Immature natural killer cell (primary cell): ENCODE measurements around the gene GNAS-AS1. TPM values are rescaled to one million over a fixed set of nuclear protein-coding genes. Genes with fewer than 3 reads are reported as not detected.

Source experiments
- DNase-seq, 3 donors: peaks; one replicate each; pipeline ENCODE4 v3.0.0; 2022; ENCODE audit warnings: mixed read lengths in 1 of 3
- H3K27ac Mint-ChIP-seq, 6 donors: one replicate each; pipeline ENCODE4 v1.8.0; 2020; ENCODE audit warnings: mixed read lengths in 6 of 6, mild to moderate bottlenecking in 5 of 6, inconsistent platforms in 4 of 6, moderate library complexity in 3 of 6
- H3K27me3 Mint-ChIP-seq, 3 donors: one replicate each; pipeline ENCODE4 v1.8.0; 2020 to 2021; ENCODE audit warnings: low read depth in 3 of 3, mild to moderate bottlenecking in 3 of 3, mixed read lengths in 3 of 3, moderate library complexity in 3 of 3, inconsistent platforms in 1 of 3
- H3K36me3 Mint-ChIP-seq, 3 donors: one replicate each; pipeline ENCODE4 v1.8.0; 2020; ENCODE audit warnings: mixed read lengths in 3 of 3, inconsistent platforms in 2 of 3, mild to moderate bottlenecking in 2 of 3
- H3K4me1 Mint-ChIP-seq, 2 donors: one replicate each; pipeline ENCODE4 v1.8.0; 2020; ENCODE audit warnings: inconsistent platforms in 2 of 2, mild to moderate bottlenecking in 2 of 2, mixed read lengths in 2 of 2, moderate library complexity in 1 of 2
- H3K4me3 Mint-ChIP-seq, 5 donors: one replicate each; pipeline ENCODE4 v1.8.0; 2020; ENCODE audit warnings: mild to moderate bottlenecking in 5 of 5, mixed read lengths in 5 of 5, inconsistent platforms in 3 of 5, moderate library complexity in 3 of 5
- H3K9me3 Mint-ChIP-seq, 6 donors: one replicate each; pipeline ENCODE4 v1.8.0; 2020; ENCODE audit warnings: mild to moderate bottlenecking in 6 of 6, mixed read lengths in 6 of 6, inconsistent platforms in 4 of 6, moderate library complexity in 3 of 6
- polyA plus RNA-seq, 3 donors: library from polyadenylated mRNA; unstranded; fragments of 300-500 nt; fragmentation: Illumina TruSeq; gene quantifications; one replicate each; pipeline ENCODE4 v1.2.3, GENCODE V29; 2021

The GNAS-AS1 gene
- polyA plus RNA-seq, 3 donors from 2014 or later = not detected

DNA sequence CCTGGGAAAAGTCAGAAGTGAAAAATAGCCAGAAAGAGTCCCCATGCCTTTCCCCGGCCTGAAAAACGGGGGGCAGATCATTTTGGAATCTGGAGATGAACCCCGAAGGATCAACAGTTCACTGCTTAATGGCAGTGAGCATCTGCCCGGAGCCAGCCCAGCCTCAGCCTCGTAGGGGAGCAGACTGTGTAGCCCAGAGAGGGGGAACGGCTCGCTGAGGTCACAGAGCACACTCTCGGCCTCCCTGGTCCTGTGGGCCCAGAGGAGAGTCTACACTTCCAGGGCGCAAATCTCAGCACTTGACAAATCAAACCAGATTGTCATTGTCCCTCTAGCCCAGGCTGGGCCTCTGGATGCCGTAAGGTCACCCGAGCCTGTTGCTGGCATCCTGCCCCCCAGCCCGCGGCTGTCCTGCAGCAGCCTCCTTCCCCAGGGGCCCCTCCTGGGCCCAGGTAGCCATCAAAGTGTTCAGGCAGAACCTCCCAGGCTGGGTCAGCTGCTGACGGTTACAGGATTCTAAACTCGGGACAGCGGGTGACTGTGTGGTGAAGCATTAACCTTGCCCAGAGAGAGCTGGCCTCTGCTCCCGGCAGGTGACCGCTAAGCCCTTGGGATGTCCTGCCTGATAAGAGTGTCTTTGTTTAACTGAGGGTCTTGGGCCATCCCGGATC lies 56.1 kb downstream of the GNAS-AS1 start:
- H3K36me3 Mint-ChIP-seq = no peaks in the 10 kb centered on the region
- H3K4me1 Mint-ChIP-seq = no peaks in the 10 kb centered on the region
- no peak overlapping the region for H3K4me3 Mint-ChIP-seq
- DNase-seq = no peak
- H3K27ac Mint-ChIP-seq = no peak overlapping the region
- H3K9me3 Mint-ChIP-seq = no peaks in the 10 kb centered on the region
- peaks cover 1 to 8% (median 5%) of the 10 kb centered on the region in 3 donors for H3K27me3 Mint-ChIP-seq

DNA sequence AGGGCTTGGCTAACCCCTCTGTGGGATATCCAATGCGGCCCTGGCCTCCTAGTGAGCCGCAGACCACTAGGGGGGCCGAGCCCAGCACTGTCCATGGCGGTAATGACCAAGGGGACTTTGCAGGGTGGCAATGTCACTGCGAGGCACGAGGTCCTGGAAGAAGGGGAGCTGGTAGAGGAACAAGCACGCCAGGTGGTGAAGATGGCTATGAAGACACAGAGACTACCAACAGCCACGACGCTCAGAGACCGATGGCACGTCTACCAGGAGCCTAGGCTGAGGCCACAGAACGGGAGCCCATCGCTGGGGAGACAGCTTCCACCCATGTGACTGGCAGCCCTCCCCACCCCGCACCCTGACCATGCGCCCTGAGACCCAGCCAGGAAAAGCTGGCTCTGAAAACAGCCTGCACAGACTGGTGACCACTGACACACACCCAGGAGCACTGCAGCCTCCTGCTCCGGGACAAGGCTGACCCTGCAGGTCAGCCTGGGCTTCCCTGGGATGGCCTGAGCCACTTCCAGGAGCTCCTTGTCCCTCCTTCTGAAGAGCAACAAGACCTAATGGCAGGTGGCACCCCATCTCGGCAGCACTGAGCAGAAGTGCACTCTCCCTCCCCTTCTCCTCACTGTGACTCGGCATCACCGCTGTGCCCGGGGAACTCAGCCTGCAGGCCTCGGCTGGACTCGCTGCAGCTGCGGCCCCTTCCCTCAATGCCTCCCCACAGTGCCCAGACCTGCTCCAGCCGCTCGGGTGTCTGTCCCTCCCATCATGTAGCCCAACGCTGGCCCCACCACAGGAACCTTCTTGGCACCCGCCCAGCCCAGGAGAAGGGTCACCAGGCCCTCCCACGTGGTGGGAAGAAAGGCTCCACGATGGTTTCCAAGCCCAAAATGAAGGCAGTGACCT lies 56.9 kb downstream of the GNAS-AS1 start:
- Mint-ChIP-seq H3K27ac (no peak overlapping the region), H3K27me3 (peaks cover 0 to 5% (median 5%) of the 10 kb centered on the region in 3 donors), H3K36me3 (no peaks in the 10 kb centered on the region), H3K9me3 (no peaks in the 10 kb centered on the region), H3K4me1 (no peaks in the 10 kb centered on the region), H3K4me3 (no peak overlapping the region)
- DNase-seq = no peak

DNA sequence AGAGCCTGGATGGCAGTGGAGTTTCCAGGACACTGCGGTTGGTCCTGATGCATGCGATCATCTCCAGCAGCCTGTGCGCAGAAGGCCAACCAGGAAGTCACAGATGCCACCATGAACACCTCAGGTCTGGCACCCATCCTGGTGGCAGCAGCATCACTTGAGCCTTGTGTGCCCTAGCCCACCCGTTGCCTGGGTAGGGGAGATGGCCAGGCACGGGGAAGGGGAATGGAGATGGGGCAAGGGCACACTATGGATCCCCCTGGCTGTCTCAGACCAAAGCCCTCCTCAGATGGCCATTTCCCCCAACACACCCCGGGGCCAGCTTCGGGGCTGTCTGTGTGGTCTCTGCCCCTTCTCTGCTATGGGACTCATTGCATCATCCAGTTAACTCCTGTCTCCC lies 58.3 kb downstream of the GNAS-AS1 start:
- Mint-ChIP-seq H3K4me3 (no peak overlapping the region), H3K36me3 (no peaks in the 10 kb centered on the region), H3K4me1 (no peaks in the 10 kb centered on the region), H3K27ac (no peak overlapping the region), H3K27me3 (peaks cover 0 to 10% (median 0%) of the 10 kb centered on the region in 3 donors), H3K9me3 (no peaks in the 10 kb centered on the region)
- DNase-seq = no peak

DNA sequence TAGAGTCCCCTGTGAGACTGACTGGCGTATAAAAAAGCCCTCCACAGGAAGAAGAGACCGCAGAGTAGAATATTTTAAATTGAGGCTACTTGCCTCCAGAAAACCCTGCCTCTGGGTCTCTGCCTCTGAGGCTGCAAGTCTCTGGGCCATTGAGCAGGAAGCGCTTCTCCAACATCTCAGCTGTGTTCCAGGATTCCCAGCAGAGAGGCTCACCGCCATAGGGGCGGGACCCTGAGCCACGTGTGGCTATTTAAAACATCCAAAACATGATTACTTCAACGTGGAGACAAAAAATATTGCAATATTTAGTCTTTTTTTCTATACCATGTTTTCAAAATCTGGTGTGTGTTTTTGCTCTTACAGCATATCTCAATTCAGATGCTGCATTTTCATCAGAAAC lies 59.4 kb downstream of the GNAS-AS1 start:
- no peaks in the 10 kb centered on the region for H3K36me3 Mint-ChIP-seq
- H3K4me1 Mint-ChIP-seq = no peaks in the 10 kb centered on the region
- no peak overlapping the region for H3K27ac Mint-ChIP-seq
- H3K27me3 Mint-ChIP-seq = peaks cover 0 to 10% (median 0%) of the 10 kb centered on the region in 3 donors
- no peak for DNase-seq
- H3K9me3 Mint-ChIP-seq = no peaks in the 10 kb centered on the region
- H3K4me3 Mint-ChIP-seq = no peak overlapping the region

DNA sequence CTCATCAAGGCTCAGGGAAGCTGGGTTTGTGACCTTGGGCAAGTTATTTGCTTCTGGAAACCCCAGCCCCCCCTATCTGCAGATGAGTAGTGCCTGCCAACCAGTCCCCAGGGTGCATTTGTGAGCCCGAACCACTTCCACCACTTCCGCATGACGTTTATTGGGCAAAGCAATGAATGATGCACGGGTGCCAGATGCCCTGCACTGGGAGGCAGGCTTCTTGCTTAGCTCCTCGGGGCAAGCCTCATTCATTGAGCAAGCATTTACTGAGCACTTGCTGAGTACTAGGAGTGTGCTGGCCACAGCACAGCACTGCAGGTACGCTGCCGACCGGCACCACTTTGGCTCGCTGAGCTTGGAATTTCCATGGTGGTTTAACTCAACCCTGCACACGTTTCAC lies 60.2 kb downstream of the GNAS-AS1 start:
- peaks cover 0 to 7% (median 0%) of the 10 kb centered on the region in 3 donors for H3K27me3 Mint-ChIP-seq
- H3K9me3 Mint-ChIP-seq = no peaks in the 10 kb centered on the region
- no peak for DNase-seq
- no peak overlapping the region for H3K27ac Mint-ChIP-seq
- no peaks in the 10 kb centered on the region for H3K36me3 Mint-ChIP-seq
- no peak overlapping the region for H3K4me3 Mint-ChIP-seq
- no peaks in the 10 kb centered on the region for H3K4me1 Mint-ChIP-seq

DNA sequence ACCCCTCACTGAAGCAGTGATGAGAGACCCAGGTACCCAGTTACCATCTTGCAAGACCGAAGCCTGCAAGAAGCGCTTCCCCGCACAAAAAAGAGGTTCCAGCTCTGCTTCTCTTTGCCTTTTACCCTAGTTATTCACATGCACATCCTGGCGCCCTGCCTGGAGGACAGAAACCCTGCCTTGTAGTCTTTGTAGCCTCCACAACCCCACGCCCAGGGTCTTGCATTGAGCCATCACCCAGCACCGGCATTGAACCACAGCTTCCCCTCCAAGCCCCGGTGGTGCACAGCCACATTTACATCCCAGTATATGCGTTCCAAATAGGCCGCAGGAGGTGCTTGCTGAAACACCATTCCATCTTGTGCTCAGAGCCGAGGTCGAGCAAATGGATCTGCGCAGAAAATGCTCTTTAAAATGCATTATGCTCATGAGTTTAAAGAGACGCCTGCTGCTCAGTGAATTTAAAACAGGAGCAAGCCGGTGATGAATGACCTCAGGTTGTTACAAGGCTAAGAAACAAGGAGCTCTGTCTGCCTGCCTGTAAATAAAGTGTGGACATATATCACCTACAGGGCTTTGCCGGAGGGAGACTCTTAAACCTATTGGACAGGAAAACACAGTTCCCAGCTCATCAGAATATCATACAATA lies 61.7 kb downstream of the GNAS-AS1 start:
- Mint-ChIP-seq H3K4me1 (no peaks in the 10 kb centered on the region), H3K36me3 (no peaks in the 10 kb centered on the region), H3K9me3 (no peaks in the 10 kb centered on the region), H3K27me3 (peaks cover 0 to 7% (median 0%) of the 10 kb centered on the region in 3 donors), H3K27ac (no peak overlapping the region), H3K4me3 (no peak overlapping the region)
- DNase-seq = no peak

DNA sequence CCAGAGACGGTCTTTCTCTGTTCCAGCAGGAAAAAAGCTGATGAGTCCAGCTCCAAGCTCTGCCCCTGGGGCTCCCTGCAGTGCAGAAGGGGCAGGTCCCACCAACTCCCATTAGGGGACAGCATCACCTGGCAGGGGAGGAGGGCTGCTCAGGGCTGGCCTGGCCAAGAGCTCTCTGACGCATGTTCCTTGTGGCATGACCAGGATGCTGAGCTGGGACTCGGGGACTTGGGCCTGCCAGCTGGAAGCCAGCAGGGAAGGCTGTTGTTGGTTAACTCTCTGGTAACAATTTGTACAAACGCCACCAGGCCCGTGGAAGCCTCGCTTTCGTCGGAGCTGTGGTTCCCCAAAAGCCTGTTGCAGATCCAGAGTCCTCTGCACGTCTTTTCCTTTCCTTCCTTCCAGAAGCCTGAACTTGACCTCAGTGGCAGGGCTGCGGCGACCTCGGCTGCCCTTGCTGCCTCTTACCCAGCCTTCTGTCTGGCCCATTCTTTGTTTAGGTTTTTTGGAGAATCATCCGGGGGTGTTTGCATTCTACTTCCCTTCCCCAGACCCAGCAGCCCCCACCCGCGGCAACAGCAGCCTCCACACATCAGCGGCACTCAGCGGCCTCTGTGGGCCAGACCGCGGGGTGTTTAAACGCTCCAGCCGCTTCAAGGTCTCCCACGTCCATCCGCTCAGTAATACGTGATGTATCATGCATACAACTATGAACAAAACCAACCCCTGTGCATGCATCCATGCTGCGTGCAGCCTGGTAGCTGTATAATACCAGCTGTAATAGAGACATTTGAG lies 63.3 kb downstream of the GNAS-AS1 start:
- Mint-ChIP-seq H3K4me1 (no peaks in the 10 kb centered on the region), H3K27ac (no peak overlapping the region), H3K9me3 (no peaks in the 10 kb centered on the region), H3K4me3 (no peak overlapping the region), H3K36me3 (no peaks in the 10 kb centered on the region), H3K27me3 (peaks cover 2 to 9% (median 2%) of the 10 kb centered on the region in 3 donors)
- DNase-seq = no peak

DNA sequence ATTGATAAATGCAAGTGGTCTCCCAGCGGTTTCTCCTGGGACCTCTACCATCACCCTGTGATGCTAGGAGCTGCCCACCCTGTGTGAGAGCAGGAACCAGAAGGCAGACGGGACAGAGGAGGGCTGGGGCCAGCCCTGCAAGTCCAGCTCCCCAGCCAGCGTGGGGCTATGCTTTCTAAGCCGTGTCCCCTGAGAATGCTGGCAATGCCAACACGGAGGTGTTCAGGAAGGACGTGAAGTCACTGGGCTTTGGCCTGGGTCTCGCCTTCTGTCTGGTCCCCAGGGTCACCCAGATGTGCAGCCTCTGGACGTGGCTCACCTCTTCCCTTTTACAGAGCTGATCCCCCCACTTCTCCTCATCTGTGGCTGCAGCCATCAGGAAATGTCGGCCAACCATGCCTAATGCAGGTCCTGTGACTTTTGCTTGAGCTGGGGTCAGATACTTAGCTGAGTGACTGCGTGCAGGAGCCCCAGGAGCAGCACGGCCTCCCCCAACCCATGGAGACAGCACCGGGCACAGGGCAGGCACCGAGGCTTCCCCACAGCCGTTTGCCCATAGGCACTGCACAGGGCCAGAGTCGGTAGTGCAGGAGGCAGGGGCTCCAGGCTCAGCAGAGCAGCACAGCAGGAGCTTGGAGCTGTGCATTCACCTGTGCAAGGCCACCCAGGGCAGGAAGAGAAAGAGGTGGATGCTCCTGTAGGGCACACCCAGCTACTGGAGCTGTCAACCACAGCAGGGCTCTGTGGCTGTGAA lies 66.2 kb downstream of the GNAS-AS1 start:
- Mint-ChIP-seq H3K27ac (no peak overlapping the region), H3K27me3 (peaks cover 6 to 9% (median 7%) of the 10 kb centered on the region in 3 donors), H3K4me1 (no peaks in the 10 kb centered on the region)

DNA sequence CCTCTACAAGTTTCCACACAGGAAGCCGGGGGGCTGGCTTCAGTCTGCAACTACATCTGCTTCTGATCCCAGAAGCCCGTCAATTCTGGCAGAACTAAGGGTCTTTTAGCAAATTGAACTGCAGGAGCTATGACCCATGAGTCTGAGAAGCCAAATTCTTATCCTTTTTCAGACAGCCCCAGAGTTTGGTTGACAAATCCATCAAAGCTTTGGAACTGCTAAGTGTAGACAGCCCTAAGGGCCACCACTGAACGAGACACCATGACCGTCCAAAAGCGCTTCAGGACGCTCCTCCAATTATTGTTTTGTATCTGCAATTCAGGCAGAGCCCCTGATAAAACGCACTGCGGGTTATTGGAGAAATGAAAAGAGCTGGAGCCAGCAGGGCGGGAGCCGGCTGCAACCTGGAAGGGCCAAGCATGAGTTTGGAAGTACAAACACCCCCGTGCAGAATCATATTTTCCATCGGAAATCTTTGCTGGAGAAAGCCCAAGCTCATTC lies 67.1 kb downstream of the GNAS-AS1 start:
- H3K9me3 Mint-ChIP-seq = no peaks in the 10 kb centered on the region
- no peaks in the 10 kb centered on the region for H3K4me1 Mint-ChIP-seq
- no peak overlapping the region for H3K27ac Mint-ChIP-seq
- no peak for DNase-seq
- no peak overlapping the region for H3K4me3 Mint-ChIP-seq
- H3K36me3 Mint-ChIP-seq = no peaks in the 10 kb centered on the region
- peaks cover 6 to 9% (median 7%) of the 10 kb centered on the region in 3 donors for H3K27me3 Mint-ChIP-seq

More for the DNA sequence above, 66.2 kb downstream of the GNAS-AS1 start:
- no peaks in the 10 kb centered on the region for H3K9me3 Mint-ChIP-seq
- no peak overlapping the region for H3K4me3 Mint-ChIP-seq
- H3K36me3 Mint-ChIP-seq = no peaks in the 10 kb centered on the region
- no peak for DNase-seq

DNA sequence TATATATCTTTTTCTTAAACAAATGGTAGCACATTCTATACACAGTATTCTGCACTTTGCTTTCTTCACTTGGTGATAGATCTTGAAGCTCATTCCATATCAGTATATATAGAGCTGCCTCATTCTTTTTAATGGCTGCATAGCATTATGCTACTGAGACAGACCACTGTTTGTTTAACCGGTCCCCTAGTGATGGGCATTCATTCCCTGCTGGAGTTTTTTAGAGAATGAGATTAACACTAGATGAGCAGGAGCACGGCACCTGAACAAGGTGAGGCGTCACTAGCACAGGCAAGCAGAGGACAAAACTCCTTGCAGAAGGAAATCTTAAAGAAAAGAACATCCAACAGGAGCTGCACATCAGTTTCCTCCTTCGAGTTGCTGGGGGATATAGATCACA lies 69.6 kb downstream of the GNAS-AS1 start:
- no peak for DNase-seq
- Mint-ChIP-seq H3K27ac (no peak overlapping the region), H3K4me3 (no peak overlapping the region), H3K36me3 (no peaks in the 10 kb centered on the region), H3K4me1 (no peaks in the 10 kb centered on the region), H3K9me3 (peaks cover 0 to 1% (median 0%) of the 10 kb centered on the region in 6 donors), H3K27me3 (peaks cover 2 to 10% (median 8%) of the 10 kb centered on the region in 3 donors)

DNA sequence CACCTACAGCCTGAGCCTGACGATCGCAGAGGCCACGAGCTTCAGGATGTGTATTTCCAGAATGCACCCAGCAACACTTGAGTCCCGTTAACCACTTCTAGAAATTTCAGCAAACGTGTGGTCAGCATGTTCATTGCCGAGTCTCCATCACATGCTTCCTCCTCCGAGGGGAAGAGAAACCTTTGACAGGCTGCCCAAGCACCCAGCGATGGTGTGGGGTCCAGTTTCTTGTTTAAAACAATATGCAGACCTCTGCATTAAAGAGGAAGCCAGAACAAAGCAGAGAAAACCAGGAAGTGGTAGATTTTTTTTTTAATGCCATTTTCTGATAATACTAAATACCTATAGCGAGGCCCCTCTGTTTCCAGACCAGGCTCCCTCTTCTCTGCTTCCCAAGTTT lies 71.9 kb downstream of the GNAS-AS1 start:
- Mint-ChIP-seq H3K36me3 (no peaks in the 10 kb centered on the region), H3K27ac (no peak overlapping the region), H3K9me3 (peaks cover 0 to 2% (median 0%) of the 10 kb centered on the region in 6 donors), H3K4me1 (no peaks in the 10 kb centered on the region), H3K4me3 (peak overlapping the region in 1 of 5 donors; percentile 10), H3K27me3 (peaks cover 2 to 14% (median 8%) of the 10 kb centered on the region in 3 donors)
- no peak for DNase-seq

DNA sequence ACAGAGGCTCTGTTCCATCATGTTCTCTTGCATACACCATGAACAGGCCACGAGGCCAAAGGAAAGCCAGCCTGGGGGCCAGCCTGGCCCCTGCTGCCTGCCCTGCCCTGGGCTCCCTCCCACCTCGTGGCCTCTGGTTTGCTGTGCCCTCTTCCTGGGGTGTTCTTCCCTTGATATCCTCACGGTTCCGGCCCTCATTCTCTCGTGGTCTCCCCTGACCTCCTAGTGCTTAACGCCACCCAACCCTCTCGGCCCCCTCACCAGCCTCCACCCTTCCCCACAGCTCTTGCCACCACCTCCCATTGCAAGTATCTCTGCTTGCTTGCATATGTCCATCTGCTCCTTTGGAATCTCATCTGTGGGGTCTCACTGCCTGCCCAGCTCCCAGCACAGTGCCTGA lies 73.0 kb downstream of the GNAS-AS1 start:
- no peaks in the 10 kb centered on the region for H3K36me3 Mint-ChIP-seq
- no peak overlapping the region for H3K27ac Mint-ChIP-seq
- H3K4me3 Mint-ChIP-seq = no peak overlapping the region
- no peak for DNase-seq
- peaks cover 0 to 12% (median 6%) of the 10 kb centered on the region in 3 donors for H3K27me3 Mint-ChIP-seq
- no peaks in the 10 kb centered on the region for H3K4me1 Mint-ChIP-seq
- peaks cover 0 to 2% (median 0%) of the 10 kb centered on the region in 6 donors for H3K9me3 Mint-ChIP-seq

DNA sequence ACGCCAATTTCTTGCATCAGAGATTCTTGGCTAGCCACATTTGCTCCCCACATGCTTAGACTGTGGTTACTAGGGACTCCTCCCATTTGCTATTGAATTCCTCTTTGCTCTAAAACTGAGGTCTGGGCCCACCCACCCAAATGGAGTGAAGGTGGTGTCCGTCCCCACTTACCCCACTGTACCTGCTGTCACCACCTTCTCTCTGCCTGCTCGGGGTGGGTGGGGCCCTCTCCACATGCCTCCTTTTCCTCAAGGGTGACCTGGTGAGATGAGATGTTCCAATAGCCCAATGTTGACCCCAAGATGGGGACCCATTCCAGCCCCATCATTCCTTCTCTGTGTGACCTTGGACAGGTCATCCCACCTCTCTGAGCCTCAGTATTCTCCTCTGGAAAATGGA lies 74.6 kb downstream of the GNAS-AS1 start:
- Mint-ChIP-seq H3K9me3 (peaks cover 0 to 2% (median 0%) of the 10 kb centered on the region in 6 donors), H3K27me3 (peaks cover 0 to 7% (median 2%) of the 10 kb centered on the region in 3 donors), H3K27ac (no peak overlapping the region), H3K4me1 (no peaks in the 10 kb centered on the region), H3K4me3 (no peak overlapping the region), H3K36me3 (no peaks in the 10 kb centered on the region)
- DNase-seq = no peak
